HG03103 (cell line): Measurements from ENCODE around the gene NELFA.

Experiments used
- ATAC-seq: cut with Tn5 transposase; IDR thresholded peaks from one replicate; pipeline ENCODE4 v1.9.1; 2021; ENCODE audit warnings: low read depth; ENCODE audit not compliant: unreplicated experiment

Gene NELFA

DNA sequence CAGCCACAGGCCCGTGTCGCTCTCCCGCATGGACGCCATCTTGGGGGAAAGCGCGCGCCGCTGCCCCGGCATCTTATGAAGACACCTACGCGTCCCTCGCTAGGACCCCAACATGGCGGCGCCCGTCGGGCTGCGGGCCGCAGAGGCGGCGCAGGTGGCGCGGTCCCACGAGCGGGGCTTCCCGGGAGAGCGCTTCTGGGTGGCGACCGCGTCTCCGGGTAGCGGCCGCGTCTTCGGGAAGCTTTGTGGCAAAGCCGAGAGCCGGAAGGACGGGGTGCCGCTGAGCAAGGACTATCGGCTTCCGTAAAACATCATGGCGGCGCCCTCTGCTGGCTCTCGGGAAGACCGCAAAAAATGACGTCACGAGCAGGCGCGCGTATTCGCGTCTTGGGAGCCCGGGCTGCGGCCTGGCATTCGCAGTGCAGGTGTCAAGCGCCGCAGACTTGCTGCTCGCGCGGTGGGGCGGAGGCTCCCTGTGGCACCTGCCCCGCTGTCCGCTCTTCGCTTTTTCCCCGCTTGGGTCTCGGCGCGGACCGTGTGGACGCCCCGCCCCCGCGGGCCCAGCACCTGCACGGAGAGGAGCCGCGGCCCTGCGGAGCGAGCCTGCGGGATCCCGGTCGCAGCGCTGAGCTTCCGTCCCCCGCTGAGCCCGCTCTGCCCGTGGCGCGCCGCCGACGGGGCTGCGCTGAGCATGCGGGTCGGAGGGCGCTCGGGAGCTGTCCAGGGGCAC, at the start of gene NELFA:
TSS of gene NELFA (minus strand) at position 54 of the 730 bp plus-strand sequence. CDS start at position 39, 15 bp downstream.
- ATAC-seq: peak; percentile 67

DNA sequence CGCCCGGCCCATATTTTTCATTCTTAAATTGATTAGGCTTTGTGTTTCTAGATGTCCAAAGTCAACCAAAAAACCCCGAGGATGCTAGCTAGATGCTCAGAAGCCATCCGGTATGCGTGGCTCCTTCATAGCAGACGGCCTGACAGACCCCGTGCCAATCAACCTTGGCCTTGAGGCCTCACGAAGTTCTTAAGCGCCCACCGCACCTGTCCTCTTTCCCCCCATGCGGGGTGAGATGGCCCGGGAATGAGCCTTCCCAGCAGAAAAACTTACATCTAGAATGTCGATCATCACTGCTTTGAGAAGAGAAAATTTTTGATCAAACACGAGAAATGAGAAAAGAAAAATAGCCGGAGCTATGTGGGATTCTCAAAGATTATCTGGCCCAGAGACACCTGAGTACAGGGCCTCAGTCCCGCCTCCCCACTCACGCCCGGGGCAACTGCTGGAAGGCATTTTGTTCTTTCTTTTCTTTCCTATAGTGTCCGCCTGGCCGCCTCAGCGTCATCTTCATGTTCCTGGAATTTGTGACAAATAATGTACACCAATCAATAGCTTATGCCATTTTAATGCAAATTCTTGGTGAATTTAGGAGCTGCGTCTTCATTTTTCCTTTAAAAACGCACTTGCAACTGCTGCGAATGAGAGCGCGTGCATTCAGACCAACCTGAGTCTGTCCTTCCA, 48.8 kb upstream of the NELFA start:
- ATAC-seq: no peak

DNA sequence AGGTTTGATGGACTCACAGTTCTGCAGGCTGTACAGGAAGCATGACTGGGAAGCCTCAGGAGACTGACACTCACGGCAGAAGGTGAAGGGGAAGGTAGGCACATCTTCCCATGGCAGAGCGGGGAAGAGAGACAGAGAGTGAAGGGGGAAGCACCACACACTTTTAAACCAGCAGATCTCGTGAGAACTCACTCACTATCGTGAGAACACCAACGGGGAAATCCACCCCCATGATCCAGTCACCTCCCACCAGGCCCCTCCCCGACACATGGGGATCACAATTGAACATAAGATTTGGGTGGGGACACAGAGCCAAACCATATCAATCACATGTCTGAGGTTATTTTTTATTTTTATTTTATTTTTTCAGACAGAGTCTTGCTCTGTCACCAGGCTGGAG, 45.4 kb upstream of the NELFA start:
- no peak for ATAC-seq

DNA sequence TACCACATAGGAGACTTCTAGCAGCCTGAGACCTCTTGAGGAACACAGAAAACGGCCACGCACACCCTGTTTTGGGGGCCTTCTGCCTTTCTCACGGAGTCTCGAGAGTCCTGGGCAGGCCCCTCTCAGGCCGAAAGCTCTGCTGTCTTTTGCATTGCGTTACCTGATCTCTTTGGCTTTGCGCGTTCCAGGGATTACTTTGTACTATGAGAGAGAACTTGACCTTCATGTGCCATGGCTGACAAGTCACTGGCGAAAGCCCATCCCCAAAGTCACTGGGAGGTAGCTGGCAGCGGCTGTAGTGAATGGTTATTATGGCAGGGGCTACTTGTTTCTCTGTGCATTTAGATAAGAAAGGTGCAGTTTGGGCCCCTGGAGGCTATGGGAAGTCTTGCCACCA, 42.3 kb upstream of the NELFA start:
- no peak for ATAC-seq

DNA sequence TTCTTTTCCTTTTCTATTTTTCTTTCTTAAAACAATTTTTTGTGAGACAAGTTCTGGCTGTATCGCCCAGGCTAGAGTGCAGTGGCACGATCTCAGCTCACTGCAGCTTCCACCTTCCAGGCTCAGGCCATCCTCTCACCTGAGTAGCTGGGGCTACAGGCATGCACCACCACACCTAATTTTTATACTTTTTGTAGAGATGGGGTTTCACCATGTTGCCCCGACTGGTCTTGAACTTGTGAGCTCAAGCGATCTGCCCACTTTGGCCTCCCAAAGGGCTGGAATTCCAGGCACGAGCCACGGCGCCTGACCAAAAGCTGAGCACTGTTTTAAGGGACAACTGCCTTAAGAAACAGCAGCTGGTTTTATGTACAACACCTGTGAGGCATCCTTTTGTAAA, 41.0 kb upstream of the NELFA start:
- ATAC-seq: no peak

DNA sequence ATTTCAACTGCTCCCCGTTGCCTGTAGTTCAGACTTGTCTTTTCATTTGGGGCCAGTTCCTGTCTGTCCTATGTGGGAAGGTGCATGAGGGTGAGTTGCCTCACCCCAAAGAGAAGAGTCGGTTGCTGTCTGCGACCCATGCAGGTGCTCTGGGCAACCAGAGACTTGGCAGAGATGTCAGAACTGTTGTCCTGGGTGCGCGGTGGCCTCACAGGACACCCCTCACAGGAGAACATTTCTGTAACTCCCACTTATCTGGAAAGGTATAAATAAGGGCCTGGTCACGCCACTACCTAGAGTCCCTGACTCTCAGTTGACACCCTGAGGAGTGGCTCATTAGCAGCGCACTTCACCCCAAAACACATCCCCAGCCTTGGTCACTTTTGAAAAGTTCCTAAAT, 40.6 kb upstream of the NELFA start:
- ATAC-seq: no peak

DNA sequence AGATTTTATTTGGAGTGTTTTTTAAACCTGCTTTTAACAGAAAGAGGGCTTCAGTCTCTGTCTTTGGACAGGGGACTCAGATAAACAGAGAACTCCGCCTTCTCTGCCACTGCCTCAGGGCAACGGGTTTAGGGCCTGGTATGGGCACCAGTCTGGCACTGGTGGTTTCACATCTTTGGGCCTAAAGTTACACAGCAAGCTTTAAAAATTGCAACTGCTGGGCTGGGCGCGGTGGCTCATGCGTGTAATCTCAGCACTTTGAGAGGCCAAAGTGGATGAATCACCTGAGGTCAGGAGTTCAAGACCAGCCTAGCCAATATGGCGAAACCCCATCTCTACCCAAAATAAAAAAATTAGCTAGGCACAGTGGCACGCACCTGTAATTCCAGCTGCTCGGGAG, 40.1 kb upstream of the NELFA start:
- ATAC-seq: no peak

DNA sequence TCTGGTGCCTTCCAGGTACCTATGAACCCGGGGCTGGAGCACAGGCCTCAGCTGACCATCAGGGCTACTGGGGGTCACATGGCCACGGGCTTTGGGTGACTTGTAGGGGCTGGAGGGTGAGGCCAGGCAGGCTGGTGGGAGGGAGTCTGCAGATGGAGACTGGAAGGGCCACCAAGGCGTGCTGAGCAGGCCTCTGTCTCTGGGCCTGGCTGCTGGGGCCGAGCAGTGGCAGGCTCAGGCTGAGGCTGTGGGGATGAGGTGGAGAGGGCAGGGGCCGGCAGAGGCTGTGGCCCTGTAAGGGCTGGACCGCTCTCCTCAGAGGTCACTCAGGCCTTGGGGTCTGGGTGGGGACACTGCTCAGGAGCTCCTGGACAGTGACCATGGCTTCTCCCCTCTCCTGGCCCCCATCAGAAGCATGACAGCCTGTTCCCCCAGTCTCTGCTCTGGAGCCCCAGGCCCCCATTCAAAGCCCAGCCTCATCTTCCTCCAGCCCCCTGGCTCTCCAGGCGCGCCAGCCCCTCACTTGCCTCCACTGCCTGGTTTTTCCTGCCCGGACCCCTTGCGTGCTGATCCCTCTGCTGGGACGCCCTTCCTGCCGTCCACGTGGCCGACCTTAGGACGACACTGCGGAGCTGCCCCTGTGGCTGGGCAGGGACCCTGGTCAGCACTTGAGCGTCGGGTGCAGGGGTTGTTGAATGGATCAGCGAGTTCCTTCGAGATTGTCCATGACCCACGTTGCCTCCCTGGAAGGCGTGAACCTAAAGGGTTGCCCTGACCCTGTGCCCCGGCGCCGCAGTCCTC, 39.2 kb upstream of the NELFA start:
- no peak for ATAC-seq

DNA sequence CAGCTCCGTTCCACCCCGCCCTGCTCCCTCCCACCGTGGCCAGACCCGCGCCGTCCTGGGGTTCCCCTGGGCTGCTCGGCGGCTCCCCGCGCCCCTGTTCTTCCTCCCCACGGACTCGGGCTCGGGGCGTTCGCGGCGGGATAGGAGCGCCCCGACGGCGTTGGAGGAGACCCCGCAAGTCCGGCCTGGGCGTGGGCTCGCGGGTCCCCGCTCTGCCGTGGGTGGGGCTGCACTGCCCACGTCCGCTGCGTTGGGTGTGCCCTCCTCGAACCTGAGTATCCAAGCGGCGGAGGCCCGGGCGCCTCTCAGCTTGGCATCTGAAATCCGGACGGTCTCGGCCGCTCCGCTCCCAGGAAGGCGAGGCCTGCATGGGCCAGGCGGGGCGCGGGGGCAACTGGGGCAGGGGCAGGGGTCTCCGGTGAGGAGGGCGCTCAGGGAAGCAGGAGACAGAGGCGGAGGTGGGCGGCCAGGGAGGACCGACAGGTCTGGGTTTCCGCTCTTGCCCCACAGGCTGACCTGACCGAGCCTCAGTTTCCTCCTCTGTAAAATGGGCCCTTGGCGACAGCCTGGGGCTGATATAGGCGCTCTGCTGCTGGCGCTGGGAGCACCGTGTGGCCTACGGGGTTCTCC, 38.4 kb upstream of the NELFA start:
- no peak for ATAC-seq

DNA sequence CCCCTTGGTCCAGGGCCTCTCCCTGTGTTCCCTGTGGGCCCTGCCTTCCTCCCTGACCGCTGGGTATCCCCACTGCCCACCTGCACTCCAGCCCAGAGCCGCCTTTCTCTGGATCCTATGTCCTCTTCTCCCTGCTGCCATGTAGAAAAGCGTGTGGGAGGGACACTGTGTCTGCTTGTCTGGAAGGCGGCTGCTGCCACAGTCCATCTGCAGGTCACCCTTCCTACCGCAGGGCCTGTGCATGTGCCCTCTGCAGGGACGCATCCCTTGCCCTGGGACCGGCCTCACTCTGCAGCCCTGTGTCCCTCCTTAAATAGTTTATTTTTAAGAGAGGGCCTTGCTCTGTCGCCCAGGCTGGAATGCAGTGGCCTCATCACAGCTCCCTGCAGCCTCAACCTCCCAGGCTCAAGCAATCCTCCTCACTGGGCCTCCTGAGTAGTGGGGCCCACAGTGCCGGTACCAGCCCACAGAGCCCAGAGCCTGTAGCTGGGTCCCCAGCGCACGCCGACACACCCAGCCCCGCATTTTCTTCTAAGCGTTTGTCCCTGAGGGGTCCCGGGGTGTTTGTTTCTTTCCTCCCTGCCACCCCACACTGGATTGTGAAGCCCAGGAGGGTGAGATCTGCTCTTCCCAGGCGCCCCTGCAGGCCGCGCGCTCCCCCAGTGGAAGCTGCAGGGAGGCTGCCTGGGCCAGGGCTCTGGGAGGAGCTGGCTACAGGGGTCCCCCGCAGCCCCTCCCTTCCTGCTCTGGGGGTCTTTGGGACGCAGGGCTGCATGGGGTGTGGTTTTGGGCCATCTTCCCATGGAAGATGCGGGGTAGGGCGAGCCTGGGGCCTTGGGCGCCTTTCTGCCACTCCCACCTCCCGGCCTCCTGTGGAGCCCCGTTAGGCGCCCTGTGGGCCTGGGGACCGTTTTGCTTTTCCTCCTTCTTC, 37.5 kb upstream of the NELFA start:
- no peak for ATAC-seq

DNA sequence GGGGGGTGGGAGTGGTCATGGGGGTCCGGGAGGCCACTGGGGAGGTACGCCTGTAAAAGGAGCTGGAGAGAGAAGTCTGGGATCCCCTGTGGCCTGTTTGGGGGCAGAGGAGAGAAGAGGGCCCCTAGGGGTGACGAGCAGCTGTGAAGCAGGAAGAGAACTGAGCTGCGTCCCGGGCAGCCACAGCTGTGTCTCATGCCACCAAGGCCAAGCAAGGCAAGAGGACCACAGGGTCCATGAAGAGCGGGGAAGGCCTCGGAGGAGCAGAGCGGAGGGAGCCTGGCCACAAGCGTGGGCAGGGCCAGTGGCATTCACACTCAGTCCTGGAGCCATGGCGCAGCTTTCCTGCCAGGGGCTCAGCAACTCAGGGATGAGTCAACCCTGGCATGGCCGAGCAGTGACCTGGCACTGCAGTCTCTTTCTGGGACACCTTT, 36.8 kb upstream of the NELFA start:
- no peak for ATAC-seq

DNA sequence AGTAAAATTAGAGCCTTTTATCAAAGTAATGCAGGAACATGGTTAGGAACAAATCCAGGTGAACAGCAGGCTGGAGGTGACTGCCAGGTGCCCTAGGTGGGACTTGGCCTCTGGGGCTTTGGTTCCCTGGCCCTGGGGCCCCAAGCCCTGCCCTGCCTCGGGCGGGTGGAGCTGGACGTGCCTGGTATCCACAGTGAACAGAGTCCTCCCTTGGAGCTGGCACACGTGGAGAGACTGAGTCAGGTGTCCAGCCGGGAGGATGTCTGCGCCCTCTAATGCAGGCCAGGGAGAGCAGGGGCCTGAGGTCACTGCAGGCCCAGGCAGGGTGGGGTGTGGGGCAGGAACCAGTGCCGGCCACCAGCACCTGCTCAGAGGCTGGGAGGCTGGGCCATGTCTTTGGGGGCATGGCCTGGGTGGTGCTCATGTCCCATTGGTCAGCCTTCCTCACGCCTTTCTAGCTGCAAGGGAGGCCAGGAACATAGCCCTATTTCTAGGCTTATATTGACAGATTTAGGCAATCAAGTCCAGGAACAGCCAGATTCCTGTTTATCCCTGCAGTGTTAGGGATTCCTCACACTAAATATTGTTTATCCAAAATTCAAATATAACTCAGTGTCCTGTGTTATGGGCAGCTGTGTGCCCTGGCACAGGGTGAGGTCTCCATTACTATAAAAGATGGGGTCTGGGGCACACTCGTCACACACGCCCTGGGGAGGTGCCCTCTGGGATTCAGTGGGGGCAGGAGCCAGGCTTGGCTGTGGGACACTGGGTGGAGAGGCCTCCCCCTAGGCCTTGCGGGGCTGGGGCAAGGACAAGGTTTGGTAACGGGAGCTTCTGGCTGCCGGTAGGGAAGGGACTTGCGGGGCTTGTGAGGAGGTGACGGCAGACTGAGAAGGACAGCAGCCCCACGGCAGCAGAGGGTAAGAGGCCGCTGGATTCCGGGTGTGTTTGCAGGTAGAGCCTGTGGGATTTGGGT, 36.1 kb upstream of the NELFA start:
- ATAC-seq: no peak

DNA sequence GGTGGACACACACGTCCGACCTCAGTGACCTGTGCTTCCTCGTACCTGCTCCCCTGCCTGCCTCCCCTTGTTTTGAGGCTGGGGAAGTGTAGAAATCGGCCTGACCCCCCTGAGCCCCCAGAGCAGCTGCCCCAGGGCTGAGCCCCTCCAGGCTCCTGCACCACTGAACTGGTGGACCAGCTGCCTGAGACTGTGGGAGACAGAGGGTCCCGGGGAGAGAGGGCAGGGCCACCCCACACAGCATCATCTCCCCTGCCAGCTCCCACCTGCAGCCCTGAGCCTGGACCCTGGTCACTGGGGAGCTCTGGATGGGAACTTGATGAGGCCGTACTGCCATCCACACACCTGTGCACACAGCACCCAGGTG, 35.3 kb upstream of the NELFA start:
- no peak for ATAC-seq

DNA sequence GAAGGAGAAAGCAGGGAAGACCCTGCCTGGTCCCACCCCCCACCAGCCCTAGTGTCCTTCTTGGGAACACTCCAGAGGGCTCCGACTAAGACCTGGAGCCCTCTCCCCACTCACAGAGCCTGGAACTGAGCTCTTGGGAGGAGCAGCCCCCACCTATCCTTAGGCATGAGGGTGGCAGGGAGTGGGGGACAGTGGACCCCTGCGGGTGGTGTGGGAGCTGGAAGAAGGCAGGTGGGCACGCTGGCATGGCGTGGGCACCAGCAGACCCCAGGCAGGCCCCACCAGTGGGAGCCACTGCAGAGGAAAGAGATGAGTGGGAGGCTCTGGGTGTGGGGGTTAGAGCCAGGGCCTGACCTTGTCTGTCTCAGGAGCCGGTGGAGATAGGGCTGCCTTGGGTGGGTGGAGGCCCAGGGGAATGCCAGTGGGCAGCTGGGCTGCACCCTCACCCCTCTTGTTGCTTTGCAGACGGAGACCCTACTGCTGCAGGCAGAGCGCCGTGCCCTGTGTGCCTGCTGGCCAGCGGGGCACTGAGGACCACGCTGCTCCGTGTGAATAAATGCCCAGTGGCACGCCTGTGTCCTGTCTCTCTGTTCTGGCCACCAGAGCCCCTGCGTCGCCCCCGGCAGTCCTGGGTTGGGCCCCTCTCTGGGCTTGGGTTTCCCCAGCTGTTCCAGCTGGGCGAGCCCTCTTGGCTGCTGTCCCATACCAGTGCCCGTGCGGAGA, 34.8 kb upstream of the NELFA start:
- ATAC-seq: no peak

DNA sequence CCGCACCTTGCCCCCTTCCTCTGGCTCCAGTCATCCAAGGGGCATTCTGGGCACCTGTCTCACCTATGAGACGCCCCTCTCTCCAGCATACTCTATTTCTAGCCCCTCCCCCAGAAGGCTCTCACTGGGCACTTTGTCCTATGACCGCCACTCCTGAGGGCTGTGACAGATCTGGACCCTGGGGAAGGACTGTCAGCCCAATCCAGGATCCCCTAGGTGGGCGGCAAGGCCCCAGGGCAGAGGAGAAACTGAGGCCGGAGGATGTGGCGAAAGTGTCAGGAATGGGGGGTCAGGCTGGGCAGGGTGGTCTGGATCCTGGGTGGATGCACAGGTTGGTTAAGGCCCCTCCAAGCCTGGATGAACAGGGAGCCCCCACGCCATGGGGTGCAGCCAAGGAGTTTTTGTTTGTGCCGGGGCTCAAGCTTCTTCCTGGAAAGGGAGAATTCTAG, 34.2 kb upstream of the NELFA start:
- ATAC-seq: no peak

DNA sequence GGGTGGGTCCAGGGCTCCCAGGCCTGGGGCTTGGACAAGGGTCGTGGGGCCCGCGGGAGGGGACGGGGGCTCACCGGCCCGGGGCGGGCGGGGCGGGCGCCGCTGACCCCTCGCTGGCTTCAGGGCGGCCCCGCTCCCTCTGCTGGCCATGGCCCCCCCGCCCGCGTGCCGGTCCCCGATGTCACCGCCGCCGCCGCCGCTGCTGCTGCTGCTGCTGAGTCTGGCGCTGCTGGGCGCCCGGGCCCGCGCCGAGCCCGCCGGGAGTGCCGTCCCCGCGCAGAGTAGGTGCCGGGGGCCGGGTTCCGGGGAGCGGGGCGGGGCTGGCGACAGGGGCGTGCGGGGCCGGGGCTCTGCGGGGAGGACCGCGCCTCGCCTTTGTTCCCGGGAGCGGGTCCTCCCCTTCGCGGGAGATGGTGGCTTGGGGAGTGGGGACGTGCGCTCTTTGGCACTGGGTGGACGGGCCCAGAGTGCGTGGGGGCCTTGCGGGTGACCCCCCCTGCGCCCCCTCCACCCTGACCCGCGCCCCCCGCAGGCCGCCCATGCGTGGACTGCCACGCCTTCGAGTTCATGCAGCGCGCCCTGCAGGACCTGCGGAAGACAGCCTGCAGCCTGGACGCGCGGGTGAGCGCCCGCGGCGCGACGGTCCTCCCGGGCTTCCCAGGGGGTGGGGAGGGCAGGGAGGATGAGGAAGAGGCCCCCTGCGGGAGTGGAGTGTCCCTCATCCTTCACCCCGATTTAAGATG, 33.6 kb upstream of the NELFA start:
- ATAC-seq: peak; percentile 31
